Progenitor cell of endocrine pancreas (in vitro differentiated cells): Measurements from ENCODE around the gene TMEFF2. TPM values are rescaled to one million over a fixed set of nuclear protein-coding genes. Genes with fewer than 3 reads are reported as not detected.
A peak's percentile ranks its signal among the peaks of the same experiment; 100 is the strongest.

Experiments
- DNase-seq: peaks from one replicate; pipeline ENCODE4 v3.0.0; 2021; ENCODE audit warnings: low spot score; ENCODE audit not compliant: unreplicated experiment
- H3K27ac Mint-ChIP-seq: 2 replicates; pipeline ENCODE4 v1.8.0; 2021; ENCODE audit warnings: mild to moderate bottlenecking, moderate library complexity, mixed read lengths
- H3K27me3 Mint-ChIP-seq: 2 replicates; pipeline ENCODE4 v1.8.0; 2021; ENCODE audit warnings: mixed read lengths
- H3K36me3 Mint-ChIP-seq: 2 replicates; pipeline ENCODE4 v1.8.0; 2022; ENCODE audit warnings: mixed read lengths; ENCODE audit not compliant: insufficient read depth
- H3K4me1 Mint-ChIP-seq: 2 replicates; pipeline ENCODE4 v1.8.0; 2021; ENCODE audit warnings: low read depth, mixed read lengths
- H3K4me3 Mint-ChIP-seq: 2 replicates; pipeline ENCODE4 v1.8.0; 2021; ENCODE audit warnings: low read depth, mild to moderate bottlenecking, moderate library complexity, mixed read lengths
- H3K9me3 Mint-ChIP-seq: 2 replicates; pipeline ENCODE4 v1.8.0; 2021; ENCODE audit warnings: low read depth, mixed read lengths
- CTCF ChIP-seq: fragments of 200-600 bp; sonication (generic); IDR thresholded peaks from one replicate; pipeline ENCODE4 v1.5.0; 2021; ENCODE audit warnings: antibody characterized with exemption, mild to moderate bottlenecking; ENCODE audit not compliant: unreplicated experiment
- total RNA-seq: library from RNA; stranded (reverse); gene quantifications from 2 replicates; pipeline ENCODE4 v1.2.1, GENCODE V29; 2021

Gene TMEFF2
- total RNA-seq, 1 donor from 2014 or later, result 0.50 TPM

- Mint-ChIP-seq H3K27ac (peak overlapping the region; percentile 80), H3K4me1 (peaks cover 31% of the 10 kb centered on the region), H3K36me3 (no peaks in the 10 kb centered on the region), H3K9me3 (no peaks in the 10 kb centered on the region), H3K27me3 (no peaks in the 10 kb centered on the region), H3K4me3 (no peak overlapping the region)
- DNase-seq, result no peak
- no peak for TF ChIP-seq CTCF
Observed at GRCh38 chr2:192069417-192069816, 125.3 kb downstream of the TMEFF2 start.

- DNase-seq, result no peak
- Mint-ChIP-seq H3K27ac (peak overlapping the region; percentile 47), H3K4me3 (no peak overlapping the region), H3K36me3 (no peaks in the 10 kb centered on the region), H3K9me3 (no peaks in the 10 kb centered on the region), H3K4me1 (peaks cover 31% of the 10 kb centered on the region), H3K27me3 (no peaks in the 10 kb centered on the region)
- TF ChIP-seq CTCF, result no peak
Observed at GRCh38 chr2:192068966-192069365, 125.8 kb downstream of the TMEFF2 start.

- H3K27me3 Mint-ChIP-seq, result no peaks in the 10 kb centered on the region
- H3K36me3 Mint-ChIP-seq, result no peaks in the 10 kb centered on the region
- no peaks in the 10 kb centered on the region for H3K9me3 Mint-ChIP-seq
- TF ChIP-seq CTCF, result no peak
- H3K4me1 Mint-ChIP-seq, result peaks cover 25% of the 10 kb centered on the region
- H3K27ac Mint-ChIP-seq, result no peak overlapping the region
- no peak for DNase-seq
- no peak overlapping the region for H3K4me3 Mint-ChIP-seq
Observed at GRCh38 chr2:192067631-192068030, 127.1 kb downstream of the TMEFF2 start.

GRCh38 chr2:192064459-192064858 is 130.3 kb downstream of the TMEFF2 start:
- peaks cover 14% of the 10 kb centered on the region for H3K4me1 Mint-ChIP-seq
- H3K27me3 Mint-ChIP-seq, result no peaks in the 10 kb centered on the region
- no peak overlapping the region for H3K27ac Mint-ChIP-seq
- TF ChIP-seq CTCF, result no peak
- no peaks in the 10 kb centered on the region for H3K9me3 Mint-ChIP-seq
- no peak for DNase-seq
- H3K36me3 Mint-ChIP-seq, result no peaks in the 10 kb centered on the region
- H3K4me3 Mint-ChIP-seq, result no peak overlapping the region

- no peaks in the 10 kb centered on the region for H3K36me3 Mint-ChIP-seq
- no peak overlapping the region for H3K27ac Mint-ChIP-seq
- no peak for DNase-seq
- H3K9me3 Mint-ChIP-seq, result no peaks in the 10 kb centered on the region
- no peaks in the 10 kb centered on the region for H3K27me3 Mint-ChIP-seq
- no peak overlapping the region for H3K4me3 Mint-ChIP-seq
- H3K4me1 Mint-ChIP-seq, result no peaks in the 10 kb centered on the region
- TF ChIP-seq CTCF, result no peak
Observed at GRCh38 chr2:192060161-192060560, 134.6 kb downstream of the TMEFF2 start.
